Activated CD8-positive, alpha-beta memory T cell treated with anti-CD3 and anti-CD28 coated beads, Interleukin-2, amount 50 U/mL, for 1 hour (primary cell): ENCODE data around the gene COG5.
"Not testable (repeated sequence)": the region's sequence is repeated elsewhere in the genome, so short reads cannot be mapped to it uniquely, and the experiment has no call there.

Experiments
- DNase-seq: peaks from one replicate; pipeline ENCODE4 v3.0.0-alpha.2; 2020; ENCODE audit errors: extremely low read depth

COG5 gene

GRCh38 chr7:107579885-107580715, 16.4 kb upstream of the COG5 start, which contains the start of gene BCAP29:
TSS of gene BCAP29 (plus strand) at chr7:107580246. CDS start at chr7:107580773, 527 bp downstream.
- no peak for DNase-seq

- no peak for DNase-seq
Observed at GRCh38 chr7:107579554-107579884, 15.8 kb upstream of the COG5 start.

- DNase-seq = no peak
Observed at GRCh38 chr7:107573537-107573936, 9.8 kb upstream of the COG5 start.

- DNase-seq = no peak
Observed at GRCh38 chr7:107570298-107570697, 6.6 kb upstream of the COG5 start.

GRCh38 chr7:107564553-107565298, 1.0 kb upstream of the COG5 start:
- DNase-seq = no peak

- DNase-seq = no peak
Observed at GRCh38 chr7:107563081-107563774, 492 bp downstream of the COG5 start.

GRCh38 chr7:107560898-107561516, 2.7 kb downstream of the COG5 start:
- no peak for DNase-seq

GRCh38 chr7:107559864-107560263, 3.9 kb downstream of the COG5 start:
- DNase-seq = no peak

GRCh38 chr7:107555893-107556292, 7.8 kb downstream of the COG5 start:
- no peak for DNase-seq

- no peak for DNase-seq
Observed at GRCh38 chr7:107551936-107552335, 11.8 kb downstream of the COG5 start.

- DNase-seq = no peak
Observed at GRCh38 chr7:107544848-107545591, 18.7 kb downstream of the COG5 start.

- no peak for DNase-seq
Observed at GRCh38 chr7:107543338-107543993, 20.3 kb downstream of the COG5 start.

GRCh38 chr7:107538001-107538400, 25.7 kb downstream of the COG5 start:
- no peak for DNase-seq

- not testable (repeated sequence) for DNase-seq
Observed at GRCh38 chr7:107537228-107537627, 26.5 kb downstream of the COG5 start.

- DNase-seq = no peak
Observed at GRCh38 chr7:107534139-107534538, 29.6 kb downstream of the COG5 start.

- no peak for DNase-seq
Observed at GRCh38 chr7:107530751-107531150, 33.0 kb downstream of the COG5 start.

GRCh38 chr7:107528461-107528860, 35.3 kb downstream of the COG5 start:
- DNase-seq = no peak

GRCh38 chr7:107527196-107527595, 36.5 kb downstream of the COG5 start:
- DNase-seq = no peak

GRCh38 chr7:107526672-107527071, 37.0 kb downstream of the COG5 start:
- DNase-seq = no peak

- DNase-seq = no peak
Observed at GRCh38 chr7:107506674-107507339, 56.9 kb downstream of the COG5 start.
